Sigmoid colon (tissue), 3 donors: ENCODE measurements around the gene MOV10.

Source experiments
- CTCF ChIP-seq, 4 experiments: fragments of 450-650 bp in 3 of 4; fragments of 200-600 bp in 1 of 4; IDR thresholded peaks; one replicate each; pipeline ENCODE4 v1.5.1; 2016 to 2019; ENCODE audit warnings: antibody characterized with exemption in 4 of 4, mild to moderate bottlenecking in 3 of 4, moderate library complexity in 2 of 4
- POLR2A ChIP-seq, 2 donors: fragments of 450-650 bp; IDR thresholded peaks; one replicate each; pipeline ENCODE4 v1.6.1; 2016; ENCODE audit warnings: antibody characterized with exemption in 2 of 2, mild to moderate bottlenecking in 2 of 2, moderate library complexity in 2 of 2

- TF ChIP-seq CTCF (IDR thresholded peaks at IDR 0.05), result peak in 1 of 4 experiments; percentile 29
- no peak for TF ChIP-seq POLR2A (IDR thresholded peaks at IDR 0.05)
Observed at GRCh38 chr1:112700290-112701226, 26.1 kb downstream of the MOV10 start.
